ENCODE data around the gene JADE2. TPM values are rescaled to one million over a fixed set of nuclear protein-coding genes. Genes with fewer than 3 reads are reported as not detected.

The JADE2 gene
- total RNA-seq, 1 donor from 2014 or later, result 25.2 TPM

DNA sequence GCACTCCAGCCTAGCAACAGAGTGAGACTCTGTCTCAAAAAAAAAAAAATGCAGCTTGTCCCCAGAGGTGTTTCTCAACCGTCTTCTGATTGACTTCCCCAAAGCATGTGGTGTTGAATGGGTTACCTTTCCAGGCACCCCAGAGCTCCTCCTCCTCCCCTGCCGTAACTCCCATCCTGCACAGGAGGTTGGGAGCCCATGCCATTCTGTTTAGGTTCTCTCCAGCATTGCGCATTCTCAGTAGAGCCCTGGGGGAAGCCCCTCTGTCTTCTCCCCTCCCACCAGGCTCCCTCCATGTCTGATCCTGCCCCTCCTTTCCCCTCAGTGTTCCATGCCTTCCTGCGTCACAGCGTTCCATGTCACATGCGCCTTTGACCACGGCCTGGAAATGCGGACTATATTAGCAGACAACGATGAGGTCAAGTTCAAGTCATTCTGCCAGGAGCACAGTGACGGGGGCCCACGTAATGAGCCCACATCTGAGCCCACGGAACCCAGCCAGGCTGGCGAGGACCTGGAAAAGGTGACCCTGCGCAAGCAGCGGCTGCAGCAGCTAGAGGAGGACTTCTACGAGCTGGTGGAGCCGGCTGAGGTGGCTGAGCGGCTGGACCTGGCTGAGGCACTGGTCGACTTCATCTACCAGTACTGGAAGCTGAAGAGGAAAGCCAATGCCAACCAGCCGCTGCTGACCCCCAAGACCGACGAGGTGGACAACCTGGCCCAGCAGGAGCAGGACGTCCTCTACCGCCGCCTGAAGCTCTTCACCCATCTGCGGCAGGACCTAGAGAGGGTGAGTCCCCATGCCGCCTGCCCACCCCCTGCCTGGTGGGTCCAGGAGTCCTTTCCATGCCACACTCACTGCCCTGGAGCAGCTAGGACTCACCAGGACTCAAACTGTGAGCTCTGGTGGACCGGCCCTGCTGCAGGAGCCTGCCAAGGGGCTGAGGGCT lies 40.6 kb downstream of the JADE2 start:
- Mint-ChIP-seq H3K4me3 (no peak overlapping the region), H3K36me3 (peaks cover 29% of the 10 kb centered on the region), H3K9me3 (no peaks in the 10 kb centered on the region), H3K4me1 (no peaks in the 10 kb centered on the region), H3K27me3 (ENCODE audit: low read depth) (no peaks in the 10 kb centered on the region), H3K27ac (no peak overlapping the region)
- TF ChIP-seq, protein P1, sequence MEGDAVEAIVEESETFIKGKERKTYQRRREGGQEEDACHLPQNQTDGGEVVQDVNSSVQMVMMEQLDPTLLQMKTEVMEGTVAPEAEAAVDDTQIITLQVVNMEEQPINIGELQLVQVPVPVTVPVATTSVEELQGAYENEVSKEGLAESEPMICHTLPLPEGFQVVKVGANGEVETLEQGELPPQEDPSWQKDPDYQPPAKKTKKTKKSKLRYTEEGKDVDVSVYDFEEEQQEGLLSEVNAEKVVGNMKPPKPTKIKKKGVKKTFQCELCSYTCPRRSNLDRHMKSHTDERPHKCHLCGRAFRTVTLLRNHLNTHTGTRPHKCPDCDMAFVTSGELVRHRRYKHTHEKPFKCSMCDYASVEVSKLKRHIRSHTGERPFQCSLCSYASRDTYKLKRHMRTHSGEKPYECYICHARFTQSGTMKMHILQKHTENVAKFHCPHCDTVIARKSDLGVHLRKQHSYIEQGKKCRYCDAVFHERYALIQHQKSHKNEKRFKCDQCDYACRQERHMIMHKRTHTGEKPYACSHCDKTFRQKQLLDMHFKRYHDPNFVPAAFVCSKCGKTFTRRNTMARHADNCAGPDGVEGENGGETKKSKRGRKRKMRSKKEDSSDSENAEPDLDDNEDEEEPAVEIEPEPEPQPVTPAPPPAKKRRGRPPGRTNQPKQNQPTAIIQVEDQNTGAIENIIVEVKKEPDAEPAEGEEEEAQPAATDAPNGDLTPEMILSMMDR (IDR thresholded peaks at IDR 0.05; ENCODE audit: unreplicated experiment), result no peak
- no peak for DNase-seq (ENCODE audit: low spot score in 2 of 2, unreplicated experiment in 2 of 2)

DNA sequence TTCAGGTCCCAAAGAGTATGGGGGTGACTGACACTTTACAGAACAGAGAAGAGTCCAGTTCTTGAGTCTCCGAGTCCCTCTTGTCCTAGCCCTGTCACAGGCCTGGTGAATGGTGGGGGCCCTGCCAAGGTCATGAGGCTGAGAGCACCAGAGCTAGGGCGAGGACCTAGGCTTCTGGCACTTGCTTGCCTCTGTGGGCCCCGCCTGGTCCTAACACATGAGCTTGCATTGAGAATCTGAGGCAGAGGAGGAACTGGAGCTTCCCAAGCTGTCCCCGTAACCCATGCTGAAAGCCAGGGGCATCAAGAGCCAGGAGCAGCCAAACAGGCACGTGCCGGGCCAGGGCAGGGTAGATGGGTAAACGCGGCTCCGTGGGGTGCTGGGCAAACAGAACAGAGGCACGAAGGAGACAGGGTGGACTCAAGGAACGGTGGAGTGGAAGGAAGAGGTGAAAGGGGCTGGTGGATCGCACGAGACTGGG lies 41.3 kb downstream of the JADE2 start:
- Mint-ChIP-seq H3K9me3 (no peaks in the 10 kb centered on the region), H3K27me3 (ENCODE audit: low read depth) (no peaks in the 10 kb centered on the region), H3K36me3 (peaks cover 32% of the 10 kb centered on the region), H3K4me3 (no peak overlapping the region), H3K4me1 (no peaks in the 10 kb centered on the region), H3K27ac (no peak overlapping the region)
- DNase-seq (ENCODE audit: low spot score in 2 of 2, unreplicated experiment in 2 of 2), result no peak
- TF ChIP-seq, protein P1 (IDR thresholded peaks at IDR 0.05; ENCODE audit: unreplicated experiment), result no peak

DNA sequence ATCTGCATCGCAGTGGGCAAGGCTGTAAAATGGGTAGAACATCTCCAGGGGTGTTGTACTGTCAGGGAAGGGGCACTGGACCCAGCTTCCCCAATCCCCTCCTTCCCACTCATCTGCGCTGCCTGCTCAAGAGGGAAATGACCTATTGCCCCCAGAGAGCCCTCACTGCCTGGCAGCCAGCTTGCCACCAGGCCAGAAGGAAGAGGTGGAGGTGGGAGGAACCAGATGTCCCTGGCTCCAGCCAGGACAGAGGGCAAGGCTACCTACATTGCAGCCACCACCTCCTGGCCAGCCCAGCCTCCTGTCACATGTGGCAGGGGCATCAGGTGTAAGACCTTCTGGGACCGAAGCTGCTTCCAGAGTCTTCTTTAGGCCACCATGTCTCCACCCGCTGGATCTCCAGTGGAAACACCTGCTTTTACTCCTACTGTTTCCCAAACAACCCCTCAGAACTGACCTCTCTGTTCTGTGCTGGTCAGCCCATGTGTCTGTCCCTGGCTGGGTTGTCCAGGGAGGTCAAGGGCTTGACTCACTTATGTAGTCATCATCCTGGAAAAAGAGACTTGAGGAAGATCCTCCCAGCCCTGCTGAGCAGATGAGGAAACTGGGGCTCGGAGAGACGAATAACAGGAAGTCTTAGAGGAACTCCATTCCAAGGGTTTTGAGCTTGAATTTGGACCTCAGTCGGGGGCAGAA lies 42.3 kb downstream of the JADE2 start:
- Mint-ChIP-seq H3K36me3 (peaks cover 32% of the 10 kb centered on the region), H3K27ac (no peak overlapping the region), H3K4me1 (no peaks in the 10 kb centered on the region), H3K27me3 (ENCODE audit: low read depth) (no peaks in the 10 kb centered on the region), H3K9me3 (no peaks in the 10 kb centered on the region), H3K4me3 (no peak overlapping the region)
- TF ChIP-seq, protein P1 (IDR thresholded peaks at IDR 0.05; ENCODE audit: unreplicated experiment), result no peak
- DNase-seq (ENCODE audit: low spot score in 2 of 2, unreplicated experiment in 2 of 2), result no peak

DNA sequence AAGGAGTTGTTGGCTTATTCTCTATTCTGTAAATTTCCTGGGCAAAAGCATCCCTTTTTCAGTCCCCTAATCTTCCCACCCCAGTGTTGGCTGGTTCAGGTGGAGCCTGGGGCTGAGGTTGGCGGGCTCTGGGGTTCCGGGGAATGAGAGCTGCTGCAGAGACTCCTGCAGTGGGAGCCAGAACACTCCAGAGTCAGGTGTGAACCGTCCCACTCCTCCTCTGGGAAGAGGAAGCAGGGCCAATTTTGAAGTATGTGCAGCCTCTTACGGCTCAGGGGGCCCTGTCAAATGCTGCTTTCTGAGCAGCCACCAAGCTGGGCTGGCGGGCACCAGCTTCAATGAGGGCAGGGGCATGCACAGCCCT lies 42.8 kb downstream of the JADE2 start:
- Mint-ChIP-seq H3K27ac (no peak overlapping the region), H3K27me3 (ENCODE audit: low read depth) (no peaks in the 10 kb centered on the region), H3K4me1 (no peaks in the 10 kb centered on the region), H3K9me3 (no peaks in the 10 kb centered on the region), H3K4me3 (no peak overlapping the region), H3K36me3 (peaks cover 35% of the 10 kb centered on the region)
- TF ChIP-seq, protein P1 (IDR thresholded peaks at IDR 0.05; ENCODE audit: unreplicated experiment), result no peak
- DNase-seq (ENCODE audit: low spot score in 2 of 2, unreplicated experiment in 2 of 2), result no peak

DNA sequence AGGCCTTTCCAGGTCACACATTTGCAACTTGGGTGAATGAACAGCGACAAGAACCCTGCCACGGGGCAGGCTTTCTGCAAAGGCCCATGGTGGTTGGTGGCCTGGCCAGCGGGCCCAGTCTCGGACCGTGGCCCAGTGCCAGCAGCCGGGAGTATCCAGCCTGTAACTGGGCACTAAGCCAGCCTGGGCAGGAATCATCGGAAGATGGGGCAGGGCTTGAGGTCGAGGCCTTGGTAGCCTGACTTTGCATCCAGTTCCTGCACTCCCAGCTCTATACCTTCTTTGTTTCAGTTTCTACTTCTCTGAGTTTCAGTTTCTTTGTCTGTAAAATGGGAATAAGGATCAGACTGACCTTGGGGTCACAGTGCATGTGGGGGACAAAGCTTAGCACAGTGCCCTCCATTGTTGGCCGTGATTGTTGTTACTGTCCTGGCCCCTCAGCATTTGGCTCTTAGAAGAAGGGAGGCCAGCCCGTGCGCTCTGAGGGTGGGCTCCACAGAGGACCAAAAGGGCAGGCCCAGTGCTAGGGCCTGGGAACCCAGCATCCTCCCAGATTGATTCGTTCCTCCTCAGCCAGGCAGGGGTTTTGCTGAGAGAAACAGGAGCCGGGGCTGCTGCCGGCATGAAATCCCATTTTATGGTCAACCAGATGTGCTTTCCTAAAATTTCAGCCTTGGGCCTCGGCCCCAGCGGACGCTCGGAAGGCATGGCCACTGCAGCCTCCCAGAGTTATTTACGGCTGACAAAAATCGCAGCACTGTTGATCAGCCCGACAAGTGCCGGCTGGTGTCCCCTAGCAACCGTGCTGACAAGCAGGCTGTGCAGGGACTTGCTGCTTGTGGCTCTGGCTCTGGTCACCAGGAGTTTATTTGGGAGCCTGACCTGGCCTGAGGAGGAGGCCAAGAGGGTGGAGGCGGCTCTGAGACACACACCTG lies 43.6 kb downstream of the JADE2 start:
- DNase-seq (ENCODE audit: low spot score in 2 of 2, unreplicated experiment in 2 of 2), result no peak
- Mint-ChIP-seq H3K27ac (no peak overlapping the region), H3K36me3 (peaks cover 34% of the 10 kb centered on the region), H3K9me3 (no peaks in the 10 kb centered on the region), H3K4me3 (no peak overlapping the region), H3K4me1 (no peaks in the 10 kb centered on the region), H3K27me3 (ENCODE audit: low read depth) (no peaks in the 10 kb centered on the region)
- TF ChIP-seq, protein P1 (IDR thresholded peaks at IDR 0.05; ENCODE audit: unreplicated experiment), result no peak
